SIG-M5 treated with dmso at 0.1 percent for 504 hours (cell line): ENCODE results near the gene TKT.
A peak's percentile ranks its signal among the peaks of the same experiment; 100 is the strongest.

ENCODE experiments used
- DNase-seq: peaks from one replicate; lab custom pipeline; 2025; ENCODE audit not compliant: unreplicated experiment; lab: John Stamatoyannopoulos, UW

Gene TKT

DNA sequence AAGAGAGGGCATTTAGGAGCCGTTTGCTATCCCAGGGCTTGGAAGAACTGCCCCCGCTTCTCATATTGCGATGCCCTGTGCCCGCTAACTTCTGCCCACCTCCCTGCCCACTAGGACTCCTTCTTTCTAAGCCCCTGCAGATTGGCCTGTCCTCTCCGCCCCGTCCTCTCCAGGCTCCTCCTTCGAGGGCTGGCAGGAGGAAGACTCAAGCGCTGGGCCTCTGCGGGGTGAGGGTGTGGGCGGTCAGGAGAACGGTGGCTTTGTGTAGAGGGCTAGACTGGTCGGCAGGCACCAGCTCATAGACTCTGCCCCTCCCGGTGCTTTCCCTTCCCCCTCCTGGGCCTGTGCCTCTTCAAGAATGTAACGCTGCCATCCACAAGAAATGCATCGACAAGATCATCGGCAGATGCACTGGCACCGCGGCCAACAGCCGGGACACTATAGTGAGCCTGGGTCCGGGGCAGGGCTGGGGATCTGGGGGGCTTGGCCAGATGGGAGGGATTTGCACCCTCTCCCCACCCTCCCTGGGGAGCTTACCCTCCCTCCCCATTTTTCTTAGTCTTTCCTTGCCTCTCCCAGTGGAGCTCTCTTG is 73.0 kb downstream of the TKT start:
- DNase-seq, result no peak

DNA sequence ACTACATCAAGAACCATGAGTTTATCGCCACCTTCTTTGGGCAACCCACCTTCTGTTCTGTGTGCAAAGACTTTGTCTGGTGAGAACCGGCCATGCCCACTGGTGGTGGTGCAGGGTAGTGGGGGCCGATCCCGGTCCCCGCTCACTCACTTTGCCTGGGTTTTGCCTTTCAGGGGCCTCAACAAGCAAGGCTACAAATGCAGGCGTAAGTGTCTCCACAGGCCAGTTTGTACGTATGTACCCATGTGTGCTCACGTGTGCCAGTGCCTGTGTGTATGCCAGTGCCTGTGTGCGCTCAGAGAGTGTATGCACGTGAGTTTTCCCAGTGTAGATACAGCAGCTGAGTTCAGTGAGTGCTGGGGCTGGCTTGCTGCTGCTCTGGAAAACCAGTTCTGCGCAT is 74.3 kb downstream of the TKT start:
- DNase-seq, result no peak

GRCh38 chr3:53181024-53181371 is 74.8 kb downstream of the TKT start:
- no peak for DNase-seq

DNA sequence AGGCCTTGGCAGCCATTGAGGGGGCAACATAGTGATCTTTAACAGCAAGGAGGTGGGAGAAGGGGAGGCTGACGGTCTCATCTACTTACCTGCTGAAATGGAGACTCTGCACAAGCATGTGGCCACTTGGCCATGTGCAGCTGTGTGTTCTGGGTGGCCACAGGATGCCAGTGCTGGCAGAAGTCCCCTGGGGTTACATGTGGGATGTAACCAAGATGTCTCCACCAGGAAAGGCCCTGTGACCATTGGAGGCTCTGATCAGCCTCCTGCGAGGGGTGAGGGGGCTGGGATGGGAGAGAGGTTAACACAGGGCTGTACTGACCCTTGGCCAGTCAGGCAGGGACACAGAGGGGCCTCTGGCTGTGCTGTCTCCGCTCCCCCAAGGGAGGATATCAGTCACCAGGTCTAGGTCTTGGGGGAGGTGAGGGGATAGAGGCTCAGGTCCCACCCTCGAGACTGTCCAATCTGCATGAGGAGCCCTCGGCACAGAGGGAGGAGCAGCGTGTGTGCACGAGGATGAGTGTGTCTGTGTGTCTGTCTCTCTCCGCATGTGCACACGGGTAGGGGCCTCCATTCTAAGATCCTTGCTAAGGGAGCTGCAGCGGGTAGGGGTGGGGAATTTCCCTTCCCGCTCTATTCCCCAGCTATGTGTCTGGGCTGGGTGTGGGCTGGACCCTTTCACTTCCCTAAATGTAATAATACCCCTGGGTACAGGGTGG is 75.4 kb downstream of the TKT start:
- peak; percentile 91 for DNase-seq

DNA sequence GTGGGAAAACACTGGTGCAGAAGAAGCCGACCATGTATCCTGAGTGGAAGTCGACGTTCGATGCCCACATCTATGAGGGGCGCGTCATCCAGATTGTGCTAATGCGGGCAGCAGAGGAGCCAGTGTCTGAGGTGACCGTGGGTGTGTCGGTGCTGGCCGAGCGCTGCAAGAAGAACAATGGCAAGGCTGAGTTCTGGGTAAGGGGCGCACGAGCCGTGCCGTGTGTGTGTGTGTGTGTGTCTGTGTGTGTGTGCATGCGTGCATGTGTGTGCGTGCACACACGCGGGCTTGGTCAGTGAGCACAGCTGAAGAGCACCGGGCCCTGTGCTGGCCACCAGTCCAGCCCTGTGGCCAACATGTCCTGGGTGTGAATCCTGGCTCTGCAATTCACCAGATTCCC is 76.2 kb downstream of the TKT start:
- DNase-seq, result no peak

DNA sequence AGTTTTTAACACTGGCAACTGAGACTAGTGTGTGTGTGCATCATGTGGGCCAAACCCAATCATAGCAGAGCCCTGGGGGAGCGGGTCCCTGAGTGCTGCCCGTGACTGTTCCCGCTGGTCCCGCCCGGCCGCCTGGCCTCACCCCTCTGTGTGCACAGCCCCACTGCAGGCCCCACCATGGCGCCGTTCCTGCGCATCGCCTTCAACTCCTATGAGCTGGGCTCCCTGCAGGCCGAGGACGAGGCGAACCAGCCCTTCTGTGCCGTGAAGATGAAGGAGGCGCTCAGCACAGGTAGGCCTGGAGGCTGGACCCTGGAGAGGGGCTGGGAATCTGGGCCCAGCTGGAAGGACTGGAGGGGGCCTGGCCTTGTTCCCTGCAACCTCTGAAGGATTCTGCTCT is 77.6 kb downstream of the TKT start:
- DNase-seq, result no peak

- no peak for DNase-seq
Observed at GRCh38 chr3:53175613-53176540, 79.9 kb downstream of the TKT start.
